ENCODE results near the gene ARHGAP25.
A peak's percentile ranks its signal among the peaks of the same experiment; 100 is the strongest.

The ARHGAP25 gene

GRCh38 chr2:68751397-68752339 lies 17.1 kb downstream of the ARHGAP25 start:
- no peak overlapping the region for H3K27ac ChIP-seq
- TF ChIP-seq CTCF (conservative IDR thresholded peaks at IDR 0.05) (peak; percentile 82), ZFX (IDR thresholded peaks at IDR 0.05) (no peak)

GRCh38 chr2:68753318-68753717 lies 18.7 kb downstream of the ARHGAP25 start:
- TF ChIP-seq ZFX (IDR thresholded peaks at IDR 0.05) = no peak
- TF ChIP-seq CTCF (conservative IDR thresholded peaks at IDR 0.05) = no peak

GRCh38 chr2:68755071-68755470 lies 20.5 kb downstream of the ARHGAP25 start:
- TF ChIP-seq ZFX (IDR thresholded peaks at IDR 0.05) (no peak), CTCF (conservative IDR thresholded peaks at IDR 0.05) (no peak)
- H3K27ac ChIP-seq = no peak overlapping the region

More at GRCh38 chr2:68753318-68753717, 18.7 kb downstream of the ARHGAP25 start:
- no peak overlapping the region for H3K27ac ChIP-seq

- H3K27ac ChIP-seq = no peak overlapping the region
- TF ChIP-seq CTCF (conservative IDR thresholded peaks at IDR 0.05) = no peak
- TF ChIP-seq ZFX (IDR thresholded peaks at IDR 0.05) = no peak
These were observed 21.6 kb downstream of the ARHGAP25 start for GRCh38 chr2:68756178-68756577.

GRCh38 chr2:68757081-68757480 lies 22.5 kb downstream of the ARHGAP25 start:
- TF ChIP-seq CTCF (conservative IDR thresholded peaks at IDR 0.05) = no peak
- no peak for TF ChIP-seq ZFX (IDR thresholded peaks at IDR 0.05)
- H3K27ac ChIP-seq = no peak overlapping the region

GRCh38 chr2:68762100-68762499 lies 27.5 kb downstream of the ARHGAP25 start:
- H3K27ac ChIP-seq = no peak overlapping the region
- TF ChIP-seq ZFX (IDR thresholded peaks at IDR 0.05) = no peak
- no peak for TF ChIP-seq CTCF (conservative IDR thresholded peaks at IDR 0.05)

GRCh38 chr2:68762665-68763064 lies 28.1 kb downstream of the ARHGAP25 start:
- H3K27ac ChIP-seq = no peak overlapping the region
- TF ChIP-seq CTCF (conservative IDR thresholded peaks at IDR 0.05) (no peak), ZFX (IDR thresholded peaks at IDR 0.05) (no peak)

All from C4-2B (cell line).